GM12878 (cell line): Measurements from ENCODE around the gene ARHGEF3.

ENCODE experiments used
- CEBPB ChIP-seq, 2 experiments: fragments of 150-350 bp in 1 of 2; IDR thresholded peaks; 2 replicates each; pipeline ENCODE4 v1.6.1; 2012 to 2014; ENCODE audit warnings: low read depth in 2 of 2, low read length in 2 of 2, borderline replicate concordance in 1 of 2, inconsistent platforms in 1 of 2
- POLR2A ChIP-seq: IDR thresholded peaks from 2 replicates; pipeline ENCODE4 v1.6.1; 2011; ENCODE audit warnings: low read depth, mild to moderate bottlenecking, low read length
- TAF1 ChIP-seq: IDR thresholded peaks from 2 replicates; pipeline ENCODE4 v1.6.1; 2011; ENCODE audit warnings: mild to moderate bottlenecking, low read depth, low read length, borderline replicate concordance

GRCh38 chr3:56819016-56819809, 17.5 kb upstream of the ARHGEF3 start:
- TF ChIP-seq POLR2A, result no peak
- no peak for TF ChIP-seq TAF1
- no peak for TF ChIP-seq CEBPB (IDR thresholded peaks at IDR 0.05; ENCODE audit: borderline replicate concordance in 1 of 2, low read depth in 2 of 2, low read length in 2 of 2)
